Measurements from ENCODE around the gene ZNF668. TPM values are rescaled to one million over a fixed set of nuclear protein-coding genes. Genes with fewer than 3 reads are reported as not detected.

The ZNF668 gene
- total and polyA plus RNA-seq, 2 of the 13 experiments (the other 11 are each of a cell fraction or from before 2014, with no cell fraction given), result 3.8 to 9.8 TPM

GRCh38 chr16:31072540-31073141, 1.4 kb downstream of the ZNF668 start (continued):
- TF ChIP-seq ZNF468 (CRISPR knock-in tag; IDR thresholded peaks at IDR 0.05) (peak; percentile 80; the same call in 1 of the 2 replicates), ATF7 (IDR thresholded peaks at IDR 0.05) (no peak), ATF7 (CRISPR knock-in tag; IDR thresholded peaks at IDR 0.05) (no peak), GABPA (IDR thresholded peaks at IDR 0.05; ENCODE audit: low read depth, low read length) (0 out of 2 replicates have a peak, but pooled peaks have one; percentile 5), GABPA (CRISPR knock-in tag; IDR thresholded peaks at IDR 0.05; ENCODE audit: low read depth) (no peak), ZBTB10 (CRISPR knock-in tag; IDR thresholded peaks at IDR 0.05; ENCODE audit: borderline replicate concordance) (no peak), ZNF10 (CRISPR knock-in tag; IDR thresholded peaks at IDR 0.05; ENCODE audit: borderline replicate concordance, low read depth) (no peak), CERS6 (CRISPR knock-in tag; IDR thresholded peaks at IDR 0.05) (no peak), U2AF2 (IDR thresholded peaks at IDR 0.05; ENCODE audit: low read depth, low read length) (0 out of 2 replicates have a peak, but pooled peaks have one; percentile 9), HNRNPUL1 (IDR thresholded peaks at IDR 0.05; ENCODE audit: low read depth, low read length) (no peak), CCAR2 (optimal IDR thresholded peaks at IDR 0.05; ENCODE audit: low read depth, low read length) (no peak), KAT7 (CRISPR knock-in tag; IDR thresholded peaks at IDR 0.05; ENCODE audit: borderline replicate concordance) (no peak), ZNF619 (CRISPR knock-in tag; IDR thresholded peaks at IDR 0.05) (no peak), ZNF318 (CRISPR knock-in tag; IDR thresholded peaks at IDR 0.05) (no peak), ZNF326 (CRISPR knock-in tag; IDR thresholded peaks at IDR 0.05; ENCODE audit: borderline replicate concordance) (no peak), HOXD1 (CRISPR knock-in tag; IDR thresholded peaks at IDR 0.05) (no peak)
- TF ChIP-seq, protein P1, sequence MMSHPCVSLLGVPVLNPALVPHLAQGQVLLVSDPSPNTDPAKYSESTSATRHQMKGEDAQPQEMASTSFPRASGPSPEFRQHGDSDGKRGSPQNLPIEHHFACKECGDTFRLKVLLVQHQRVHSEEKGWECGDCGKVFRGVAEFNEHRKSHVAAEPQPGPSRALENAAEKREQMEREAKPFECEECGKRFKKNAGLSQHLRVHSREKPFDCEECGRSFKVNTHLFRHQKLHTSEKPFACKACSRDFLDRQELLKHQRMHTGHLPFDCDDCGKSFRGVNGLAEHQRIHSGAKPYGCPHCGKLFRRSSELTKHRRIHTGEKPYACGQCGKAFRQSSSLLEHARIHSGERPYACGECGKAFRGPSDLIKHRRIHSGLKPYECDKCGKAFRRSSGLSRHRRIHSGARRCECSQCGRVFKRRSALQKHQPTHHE (CRISPR knock-in tag; IDR thresholded peaks at IDR 0.05; ENCODE audit: borderline replicate concordance), result no peak

Data from HepG2 (cell line).